Right lobe of liver (tissue), 6 donors: ENCODE results near the gene ACAP2. TPM values are rescaled to one million over a fixed set of nuclear protein-coding genes. Genes with fewer than 3 reads are reported as not detected.

Experiments
- ATAC-seq, 4 donors: fragments of 200-7000 bp; cut with Tn5 transposase; one replicate each; pipeline ENCODE4 v1.9.1; 2020; ENCODE audit warnings: mild to moderate bottlenecking in 4 of 4, moderate library complexity in 4 of 4
- DNase-seq, 3 donors: peaks; one replicate each; pipeline ENCODE4 v3.0.0-alpha.2; 2020
- H3K27ac ChIP-seq, 3 donors: fragments of 200-600 bp; one replicate each; pipeline ENCODE4 v1.8.0; 2022
- H3K27me3 ChIP-seq, 2 donors: fragments of 200-600 bp; one replicate each; pipeline ENCODE4 v1.8.0; 2022
- H3K36me3 ChIP-seq, 4 donors: fragments of 200-600 bp; sonication (generic) in 1 of 4; one replicate each; pipeline versions ENCODE4 v1.5.1 to v1.8.0; 2017 to 2022; ENCODE audit warnings: control low read depth in 1 of 4
- H3K4me1 ChIP-seq, 4 donors: fragments of 200-600 bp; sonication (generic) in 1 of 4; one replicate each; pipeline versions ENCODE4 v1.5.1 to v1.8.0; 2017 to 2022; ENCODE audit warnings: control low read depth in 1 of 4
- H3K4me3 ChIP-seq, 3 donors: fragments of 200-600 bp; one replicate each; pipeline ENCODE4 v1.8.0; 2022
- H3K9me3 ChIP-seq, 4 donors: fragments of 200-600 bp; sonication (generic) in 1 of 4; one replicate each; pipeline versions ENCODE4 v1.5.1 to v1.8.0; 2017 to 2022; ENCODE audit warnings: control low read depth in 1 of 4
- CTCF ChIP-seq, 4 donors: fragments of 200-600 bp in 3 of 4; fragments of 450-650 bp in 1 of 4; IDR thresholded peaks; one replicate each; pipeline versions ENCODE4 v1.5.1 to v1.8.0; 2016 to 2022; ENCODE audit warnings: antibody characterized with exemption in 4 of 4, mild to moderate bottlenecking in 2 of 4
- POLR2A ChIP-seq: fragments of 450-650 bp; IDR thresholded peaks from one replicate; pipeline ENCODE4 v1.6.1; 2017; ENCODE audit warnings: antibody characterized with exemption, mild to moderate bottlenecking
- WGBS: methylation state at CpG from one replicate; pipeline ENCODE4 v1.1.6; 2018; ENCODE audit warnings: low coverage, low lambda C conversion rate; ENCODE audit not compliant: insufficient coverage; ENCODE audit errors: missing lambda C conversion rate; 5-methylcytosine and 5-hydroxymethylcytosine counted together
- intact Hi-C, 2 donors: fragments of 100-400 bp; cut with DNase I; formaldehyde crosslinking; loops; one replicate each; pipeline versions ENCODE4 v1.11.2 to v1.14.1; 2022
- total RNA-seq, 6 experiments: library from RNA; depleted of rRNA in 2 of 6; stranded (reverse); fragments of >200 nt in 2 of 6; fragmentation: NEBNext Ultra II Directional in 3 of 6; extraction: Animal tissue kit (Norgen Biotek cat#: 25700) in 3 of 6; gene quantifications; one replicate each; pipeline versions ENCODE4 v1.1.0 to v1.2.4, GENCODE V29; 2016 to 2023
- donor health status: DM: no; HTN: yes; CAD: no.
- donor health status: DM: no; HTN: no; CAD: no.
- donor health status: DM: no; HTN: no; CAD: no.
- donor health status: DM: no; HTN: yes; CAD: no.
- donor health status: DM: no; HTN: yes; CAD: no.

ACAP2 gene
- total RNA-seq, 6 experiments from 2014 or later, result 15.1 to 21.7 (median 18.5) TPM

GRCh38 chr3:195249858-195250464, 192.9 kb downstream of the ACAP2 start:
- 98% methylated on average over 6 of the region's 11 CpGs for WGBS
- Histone ChIP-seq H3K27ac (no peak overlapping the region), H3K4me1 (no peaks in the 10 kb centered on the region), H3K36me3 (no peaks in the 10 kb centered on the region), H3K27me3 (no peaks in the 10 kb centered on the region), H3K4me3 (no peak overlapping the region), H3K9me3 (no peaks in the 10 kb centered on the region)
- no peak for TF ChIP-seq POLR2A
- no peak for TF ChIP-seq CTCF (IDR thresholded peaks at IDR 0.05)
- DNase-seq (peak in 1 of 3 donors; percentile 39), ATAC-seq (no peak)
- intact Hi-C loops, result loop anchor here in 1 of 2 donors (10.0 kb wide), 1 partner anchor 135 kb away; no protein-coding TSS in a partner anchor

- H3K27ac ChIP-seq, result no peak overlapping the region
- TF ChIP-seq POLR2A, result no peak
- no peak for TF ChIP-seq CTCF (IDR thresholded peaks at IDR 0.05)
- H3K9me3 ChIP-seq, result no peaks in the 10 kb centered on the region
- no peak overlapping the region for H3K4me3 ChIP-seq
- WGBS, result 91% methylated on average over 11 of the region's 21 CpGs
- no peaks in the 10 kb centered on the region for H3K4me1 ChIP-seq
- DNase-seq (peak in 1 of 3 donors; percentile 28), ATAC-seq (no peak)
- no peaks in the 10 kb centered on the region for H3K36me3 ChIP-seq
- intact Hi-C loops, result no loop called here
- no peaks in the 10 kb centered on the region for H3K27me3 ChIP-seq
Measured at GRCh38 chr3:195249057-195249770, 193.6 kb downstream of the ACAP2 start.

- Histone ChIP-seq H3K4me3 (no peak overlapping the region), H3K27me3 (no peaks in the 10 kb centered on the region), H3K36me3 (no peaks in the 10 kb centered on the region), H3K4me1 (no peaks in the 10 kb centered on the region), H3K27ac (no peak overlapping the region), H3K9me3 (no peaks in the 10 kb centered on the region)
- WGBS, result 83% methylated on average over 3 of the region's 8 CpGs
- DNase-seq (peak in 1 of 3 donors; percentile 13), ATAC-seq (no peak)
- no peak for TF ChIP-seq POLR2A
- TF ChIP-seq CTCF (IDR thresholded peaks at IDR 0.05), result no peak
- intact Hi-C loops, result no loop called here
Measured at GRCh38 chr3:195248281-195248680, 194.5 kb downstream of the ACAP2 start.

- intact Hi-C loops, result no loop called here
- DNase-seq, result peak in 2 of 3 donors; percentile 10 to 27
Measured at GRCh38 chr3:195247863-195248189, 195.0 kb downstream of the ACAP2 start.

More at GRCh38 chr3:195247863-195248189, 195.0 kb downstream of the ACAP2 start:
- Histone ChIP-seq H3K9me3 (no peaks in the 10 kb centered on the region), H3K36me3 (no peaks in the 10 kb centered on the region), H3K4me1 (no peaks in the 10 kb centered on the region), H3K27ac (no peak overlapping the region), H3K4me3 (no peak overlapping the region), H3K27me3 (no peaks in the 10 kb centered on the region)
- no peak for ATAC-seq
- WGBS, result 87% methylated on average over 5 of the region's 8 CpGs
- TF ChIP-seq CTCF (IDR thresholded peaks at IDR 0.05) (no peak), POLR2A (no peak)
